ENCODE results near the gene CENPT. TPM values are rescaled to one million over a fixed set of nuclear protein-coding genes. Genes with fewer than 3 reads are reported as not detected.

Gene CENPT
- total and polyA plus RNA-seq, 2 of the 8 experiments (the other 6 are each of a cell fraction or from before 2014, with no cell fraction given) = 42.4 to 53.4 TPM

- 75% methylated on average over 5 of the region's 5 CpGs; no CpG with 5 or more reads in 1 of the 2 experiments for whole genome bisulfite sequencing, 2 experiments (ENCODE audit: extremely low coverage in 1 of 2, insufficient coverage in 1 of 2, insufficient read length in 1 of 2, insufficient replicate concordance in 2 of 2, low coverage in 1 of 2, low lambda C conversion rate in 2 of 2, missing lambda C conversion rate in 1 of 2)
- H4K20me1 ChIP-seq (replicated peaks in 1 of 2; ENCODE audit: control insufficient read depth in 1 of 2, insufficient read depth in 2 of 2, low read length in 2 of 2) = peaks cover 18 to 22% of the 10 kb centered on the region in 2 experiments
- peak overlapping the region; percentile 90 to 94 for H3K4me2 ChIP-seq (ENCODE audit: insufficient read depth in 1 of 2, low read depth in 2 of 2, low read length in 2 of 2)
- TF ChIP-seq, protein P1, sequence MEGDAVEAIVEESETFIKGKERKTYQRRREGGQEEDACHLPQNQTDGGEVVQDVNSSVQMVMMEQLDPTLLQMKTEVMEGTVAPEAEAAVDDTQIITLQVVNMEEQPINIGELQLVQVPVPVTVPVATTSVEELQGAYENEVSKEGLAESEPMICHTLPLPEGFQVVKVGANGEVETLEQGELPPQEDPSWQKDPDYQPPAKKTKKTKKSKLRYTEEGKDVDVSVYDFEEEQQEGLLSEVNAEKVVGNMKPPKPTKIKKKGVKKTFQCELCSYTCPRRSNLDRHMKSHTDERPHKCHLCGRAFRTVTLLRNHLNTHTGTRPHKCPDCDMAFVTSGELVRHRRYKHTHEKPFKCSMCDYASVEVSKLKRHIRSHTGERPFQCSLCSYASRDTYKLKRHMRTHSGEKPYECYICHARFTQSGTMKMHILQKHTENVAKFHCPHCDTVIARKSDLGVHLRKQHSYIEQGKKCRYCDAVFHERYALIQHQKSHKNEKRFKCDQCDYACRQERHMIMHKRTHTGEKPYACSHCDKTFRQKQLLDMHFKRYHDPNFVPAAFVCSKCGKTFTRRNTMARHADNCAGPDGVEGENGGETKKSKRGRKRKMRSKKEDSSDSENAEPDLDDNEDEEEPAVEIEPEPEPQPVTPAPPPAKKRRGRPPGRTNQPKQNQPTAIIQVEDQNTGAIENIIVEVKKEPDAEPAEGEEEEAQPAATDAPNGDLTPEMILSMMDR (IDR thresholded peaks at IDR 0.05; ENCODE audit: control extremely low read depth in 1 of 3, insufficient read depth in 1 of 3, low read depth in 1 of 3, low read length in 3 of 3) = no peak
- H3K9ac ChIP-seq (replicated peaks in 1 of 4; ENCODE audit: extremely low read depth in 1 of 4, low read depth in 3 of 4, low read length in 3 of 4) = peak overlapping the region in 3 of 4 experiments; percentile 35 to 69 (median 43); a peak in 5 of 7 replicates
- no peak overlapping the region for H3K4ac ChIP-seq (replicated peaks; ENCODE audit: insufficient read length, low read depth, low read length)
- no peak for FAIRE-seq
- H4K5ac ChIP-seq (ENCODE audit: insufficient read length, low read depth, low read length) = peak overlapping the region; percentile 82
- H3K4me1 ChIP-seq (replicated peaks in 1 of 4; ENCODE audit: control insufficient read depth in 3 of 4, insufficient read depth in 4 of 4, low read length in 3 of 4) = peaks cover 8 to 32% (median 17%) of the 10 kb centered on the region in 4 experiments
- H2BK15ac ChIP-seq (ENCODE audit: low read length) = peak overlapping the region; percentile 61; the same call in 1 of the 2 replicates
- H3K79me2 ChIP-seq (ENCODE audit: control insufficient read depth in 1 of 2, insufficient read depth in 2 of 2, low read length in 2 of 2) = peaks cover 16 to 58% of the 10 kb centered on the region in 2 experiments
- DNase-seq (ENCODE audit: low read depth in 1 of 2, low spot score in 2 of 2) = no peak
- peaks cover 14% of the 10 kb centered on the region for H3K79me1 ChIP-seq (ENCODE audit: low read depth, low read length)
- peak overlapping the region; percentile 56 to 92 (median 79) for H3K4me3 ChIP-seq (ENCODE audit: extremely low read depth in 1 of 4, insufficient read depth in 2 of 4, low read depth in 3 of 4, low read length in 4 of 4)
- H3K9me3 ChIP-seq (ENCODE audit: insufficient read depth in 2 of 2, low read depth in 1 of 2, low read length in 1 of 2) = no peaks in the 10 kb centered on the region
- no peaks in the 10 kb centered on the region for H3K27me3 ChIP-seq (replicated peaks in 1 of 4; ENCODE audit: control insufficient read depth in 3 of 4, extremely low read depth in 1 of 4, insufficient read depth in 3 of 4, low read length in 3 of 4)
- no peak overlapping the region for H2BK120ac ChIP-seq (replicated peaks; ENCODE audit: low read depth, low read length)
- H3K18ac ChIP-seq (ENCODE audit: extremely low read depth, low read length) = no peak overlapping the region
- no peak overlapping the region for H2AFZ ChIP-seq (ENCODE audit: low read length)
- CTCF ChIA-PET (ENCODE audit: partially characterized antibody) = interaction anchor here (0.6 to 10.2 kb wide), 15 partner anchors 9 to 304 kb away, joined by 3 to 123 read pairs (median 4); no protein-coding TSS in a partner anchor
- H3K36me3 ChIP-seq (ENCODE audit: control insufficient read depth in 2 of 4, insufficient read depth in 4 of 4, low read length in 3 of 4) = peaks cover 0 to 4% (median 0%) of the 10 kb centered on the region in 4 experiments; a peak in 2 of 8 replicates
- peak overlapping the region; percentile 13; the same call in 1 of the 2 replicates for H2BK12ac ChIP-seq (ENCODE audit: low read depth, low read length)
- H3K14ac ChIP-seq (ENCODE audit: insufficient read length) = no peak overlapping the region
- peaks cover 22% of the 10 kb centered on the region for H3K23me2 ChIP-seq (ENCODE audit: low read depth, low read length)
- H4K91ac ChIP-seq (replicated peaks; ENCODE audit: insufficient read length, low read length) = no peak overlapping the region
- H2AK5ac ChIP-seq (ENCODE audit: low read depth, low read length) = peak overlapping the region; percentile 61; the same call in 1 of the 2 replicates
- H2BK5ac ChIP-seq (ENCODE audit: low read depth, low read length) = peak overlapping the region; percentile 75; the same call in 1 of the 2 replicates
- H3K56ac ChIP-seq (replicated peaks; ENCODE audit: insufficient read length, low read depth, low read length) = no peak overlapping the region
- POLR2A ChIA-PET (ENCODE audit: partially characterized antibody) = interaction anchor here (0.7 to 11.7 kb wide), 12 partner anchors 10 to 1981 kb away, joined by 3 to 100 read pairs (median 4); partner anchors contain the start of genes EDC4, PSKH1, RANBP10 and TSNAXIP1
- peak overlapping the region; percentile 80 for H3K27ac ChIP-seq (ENCODE audit: low read depth, low read length)
- no peak overlapping the region for H2BK20ac ChIP-seq (ENCODE audit: low read length)
- no peak overlapping the region; the same call in 1 of the 2 replicates for H4K8ac ChIP-seq (ENCODE audit: extremely low read depth, insufficient read depth, low read length)
- no peak overlapping the region for H3K23ac ChIP-seq (ENCODE audit: insufficient read length)
Observed at GRCh38 chr16:67845291-67846062, 2.0 kb downstream of the CENPT start.
